Aorta (tissue), 5 donors: ENCODE data around the gene TCEA2. TPM values are rescaled to one million over a fixed set of nuclear protein-coding genes. Genes with fewer than 3 reads are reported as not detected.

Source experiments
- ATAC-seq: fragments of 200-7000 bp; cut with Tn5 transposase; one replicate; pipeline ENCODE4 v1.9.1; 2022; ENCODE audit warnings: moderate library complexity; ENCODE audit not compliant: low FRiP score
- DNase-seq, 2 donors: peaks; one replicate each; pipeline ENCODE4 v3.0.0-alpha.2; 2020
- H3K27ac ChIP-seq, 2 donors: one replicate each; pipeline ENCODE4 v1.5.1; 2013; ENCODE audit warnings: low read length in 2 of 2, mild to moderate bottlenecking in 2 of 2, moderate library complexity in 2 of 2, control low read depth in 1 of 2, inconsistent platforms in 1 of 2, low read depth in 1 of 2
- H3K27me3 ChIP-seq, 2 donors: one replicate each; pipeline ENCODE4 v1.6.1; 2013; ENCODE audit warnings: control low read depth in 1 of 2, low read length in 1 of 2, mild to moderate bottlenecking in 1 of 2, moderate library complexity in 1 of 2; ENCODE audit not compliant: insufficient read depth in 2 of 2, control insufficient read depth in 1 of 2
- H3K36me3 ChIP-seq, 2 donors: one replicate each; pipeline ENCODE4 v1.6.1; 2013; ENCODE audit warnings: control low read depth in 1 of 2, low read length in 1 of 2, mild to moderate bottlenecking in 1 of 2; ENCODE audit not compliant: insufficient read depth in 2 of 2, control insufficient read depth in 1 of 2
- H3K4me1 ChIP-seq, 2 donors: one replicate each; pipeline ENCODE4 v1.6.1; 2013; ENCODE audit warnings: low read length in 2 of 2, control low read depth in 1 of 2, mild to moderate bottlenecking in 1 of 2, moderate library complexity in 1 of 2; ENCODE audit not compliant: insufficient read depth in 2 of 2, control insufficient read depth in 1 of 2
- H3K4me3 ChIP-seq, 2 donors: one replicate each; pipeline ENCODE4 v1.5.1; 2013; ENCODE audit warnings: low read length in 2 of 2, control low read depth in 1 of 2, mild to moderate bottlenecking in 1 of 2
- H3K9me3 ChIP-seq: one replicate; pipeline ENCODE4 v1.6.1; 2013; ENCODE audit warnings: mild to moderate bottlenecking, low read length; ENCODE audit not compliant: control insufficient read depth
- WGBS, 2 donors: extraction: QIAGEN DNeasy Blood & Tissue Kit; methylation state at CpG; one replicate each; pipeline ENCODE4 v1.1.7; 2013; 5-methylcytosine and 5-hydroxymethylcytosine counted together
- intact Hi-C, 2 donors: fragments of 100-400 bp; cut with DNase I; formaldehyde crosslinking; loops; one replicate each; pipeline versions ENCODE4 v1.14.2 to v1.15.0; 2022
- microRNA-seq, 2 donors: library from miRNA; unstranded; fragments of <30 nt; microRNA quantifications; one replicate each; pipeline ENCODE4 v1.2.0, GENCODE V29; 2020
- polyA plus RNA-seq, 2 donors: library from polyadenylated mRNA; stranded (reverse); fragments of 200-250 nt; gene quantifications; one replicate each; pipeline ENCODE4 v1.2.3, GENCODE V29; 2013
- total RNA-seq, 2 donors: library from RNA; stranded (reverse); fragmentation: NEBNext Ultra II Directional; extraction: Animal tissue kit (Norgen Biotek cat#: 25700); gene quantifications; one replicate each; pipeline ENCODE4 v1.2.1, GENCODE V29; 2021
- donor health status: healthy with polysubstance abuse.
- donor health status: Bipolar disorder and iron deficiency.
- donor health status: DM: no; HTN: no; CAD: no.
- donor health status: DM: no; HTN: no; CAD: no.
- donor health status: DM: yes; HTN: yes; CAD: no.

The TCEA2 gene
- total and polyA plus RNA-seq, 4 donors: 26.2 to 80.1 (median 58.3) TPM

DNA sequence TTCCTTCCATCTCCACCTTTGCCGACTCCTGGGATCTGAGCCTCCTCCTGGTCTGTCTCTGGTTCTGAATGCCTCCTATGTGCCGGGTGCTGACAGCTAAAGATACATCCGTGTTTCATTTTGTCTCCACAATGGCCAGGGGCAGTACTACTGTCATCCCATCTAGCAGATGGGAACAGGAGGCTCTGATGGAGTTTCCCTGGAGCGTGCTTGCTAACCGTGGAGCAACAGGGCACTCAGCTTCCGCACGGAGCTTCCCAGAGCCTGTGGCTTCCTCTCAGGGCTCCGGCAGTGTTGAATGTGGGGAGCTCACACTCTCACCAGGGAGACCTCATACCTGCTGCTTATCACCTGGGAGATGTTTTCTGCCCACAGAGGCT, 56.3 kb downstream of the TCEA2 start:
- ATAC-seq: no peak
- DNase-seq: no peak
- Histone ChIP-seq H3K4me3 (no peak overlapping the region), H3K4me1 (no peaks in the 10 kb centered on the region), H3K27me3 (no peaks in the 10 kb centered on the region), H3K27ac (no peak overlapping the region), H3K36me3 (no peaks in the 10 kb centered on the region), H3K9me3 (no peaks in the 10 kb centered on the region)
- 78 to 82% methylated on average over 8 of the region's 8 CpGs for WGBS, 2 donors
- intact Hi-C loops: no loop called here

DNA sequence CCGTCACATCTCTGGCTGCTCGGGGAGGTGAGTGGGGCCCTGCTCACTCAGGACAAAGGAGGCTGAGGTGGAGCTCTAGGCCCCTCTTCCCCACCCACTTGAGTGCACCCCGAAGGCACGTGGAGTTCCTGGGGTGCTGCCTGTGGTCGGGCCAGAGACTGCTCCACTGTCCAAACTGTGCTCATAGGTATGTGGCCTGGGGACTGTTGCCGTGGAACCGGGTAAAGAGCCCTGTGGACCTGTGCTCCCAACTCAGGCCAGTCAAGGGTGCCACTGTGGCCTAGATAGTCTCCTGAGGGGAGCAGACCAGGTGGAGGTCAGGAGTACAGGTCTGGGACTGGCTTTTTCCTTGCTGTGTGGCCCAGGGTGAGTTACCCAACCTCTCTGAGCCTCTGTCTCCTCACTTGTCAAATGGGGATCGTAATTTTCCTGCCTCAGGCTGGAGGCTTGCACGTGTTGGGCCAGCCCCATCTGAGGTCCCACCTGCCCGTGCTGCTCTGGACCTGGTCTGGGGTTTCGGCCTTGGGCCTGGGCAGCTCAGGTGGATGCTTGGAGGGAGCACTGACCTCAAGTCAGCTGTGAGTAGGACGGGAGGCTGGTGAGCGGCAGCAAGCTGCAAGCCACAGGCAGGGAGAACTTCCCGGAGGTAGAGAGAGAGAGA, 56.8 kb downstream of the TCEA2 start:
- ATAC-seq: peak; percentile 26

DNA sequence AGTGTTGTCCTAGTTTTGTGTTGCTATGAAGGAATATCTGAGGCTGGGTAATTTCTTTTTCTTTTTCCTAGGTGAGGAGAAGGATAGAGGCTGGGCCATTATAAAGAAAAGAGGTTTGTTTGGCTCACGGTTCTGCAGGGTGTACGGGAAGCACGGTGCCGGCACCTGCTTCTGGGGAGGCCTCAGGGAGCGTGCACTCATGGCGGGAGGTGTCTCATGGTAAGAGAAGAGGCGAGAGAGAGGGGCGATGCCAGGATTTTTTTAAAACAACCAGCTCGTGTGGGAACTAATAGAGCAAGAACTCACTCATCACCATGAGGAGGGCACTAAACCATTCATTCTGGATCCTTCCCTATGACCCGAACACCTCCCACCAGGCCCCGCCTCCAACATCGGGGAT, 58.6 kb downstream of the TCEA2 start:
- intact Hi-C loops: loop anchor here in 1 of 2 donors (2.0 kb wide), 1 partner anchor 83 kb away; no protein-coding TSS in a partner anchor
- Histone ChIP-seq H3K36me3 (no peaks in the 10 kb centered on the region), H3K9me3 (no peaks in the 10 kb centered on the region), H3K4me1 (no peaks in the 10 kb centered on the region), H3K27me3 (no peaks in the 10 kb centered on the region), H3K27ac (no peak overlapping the region), H3K4me3 (no peak overlapping the region)
- DNase-seq (peak; percentile 13 to 53), ATAC-seq (no peak)
- WGBS, 2 donors: 77 to 82% methylated on average over 12 of the region's 12 CpGs

More for the DNA sequence above, 56.8 kb downstream of the TCEA2 start:
- intact Hi-C loops: loop anchor here (1.0 to 2.0 kb wide), 2 partner anchors 81 kb away; no protein-coding TSS in a partner anchor
- H3K9me3 ChIP-seq: no peaks in the 10 kb centered on the region
- no peak overlapping the region for H3K4me3 ChIP-seq
- WGBS, 2 donors: 61 to 62% methylated on average over 13 to 14 of the region's 14 CpGs
- no peak overlapping the region for H3K27ac ChIP-seq
- H3K4me1 ChIP-seq: no peaks in the 10 kb centered on the region
- peak; percentile 36 to 55 for DNase-seq
- no peaks in the 10 kb centered on the region for H3K27me3 ChIP-seq
- H3K36me3 ChIP-seq: no peaks in the 10 kb centered on the region

Small RNA genes lying within 50 kb of the gene (microRNA-seq; reads per million reads assigned to microRNA genes)
- 0 to 2.0 reads per million in 2 donors for gene MIR6813

Other genes with a start within 250 kb of the TCEA2 start
- 10 to 100 TPM; 17.4 to 22.7 TPM for gene ZBTB46, start 231.9 kb upstream of the TCEA2 start, total RNA-seq
- gene ZBTB46, start 231.9 kb upstream of the TCEA2 start, polyA plus RNA-seq: 1 to 10 TPM in 1 of 2 donors, under 1 TPM in 1; 0.50 to 2.1 TPM
- gene ABHD16B, start 201.7 kb upstream of the TCEA2 start, total RNA-seq: not detected
- under 1 TPM in 1 of 2 donors, not detected in 1; 0.38 TPM for gene ABHD16B, start 201.7 kb upstream of the TCEA2 start, polyA plus RNA-seq
- gene TPD52L2, start 197.9 kb upstream of the TCEA2 start, total RNA-seq: 100 to 1,000 TPM in 1 of 2 donors, 10 to 100 TPM in 1; 91.2 to 110 TPM
- gene TPD52L2, start 197.9 kb upstream of the TCEA2 start, polyA plus RNA-seq: 100 to 1,000 TPM in 1 of 2 donors, 10 to 100 TPM in 1; 89.8 to 112 TPM
- 10 to 100 TPM; 34.6 to 38.1 TPM for gene DNAJC5, start 168.1 kb upstream of the TCEA2 start, total RNA-seq
- gene DNAJC5, start 168.1 kb upstream of the TCEA2 start, polyA plus RNA-seq: 10 to 100 TPM; 16.2 to 17.2 TPM
- gene UCKL1, start 106.8 kb upstream of the TCEA2 start, total RNA-seq: 10 to 100 TPM; 27.2 to 39.5 TPM
- 10 to 100 TPM; 24.3 to 85.0 TPM for gene UCKL1, start 106.8 kb upstream of the TCEA2 start, polyA plus RNA-seq
- 10 to 100 TPM; 10.8 to 16.5 TPM for gene ZNF512B, start 93.3 kb upstream of the TCEA2 start, total RNA-seq
- gene ZNF512B, start 93.3 kb upstream of the TCEA2 start, polyA plus RNA-seq: 10 to 100 TPM in 1 of 2 donors, 1 to 10 TPM in 1; 1.5 to 10.8 TPM
- 1 to 10 TPM in 1 of 2 donors, under 1 TPM in 1; 0.84 to 4.1 TPM for gene SAMD10, start 83.6 kb upstream of the TCEA2 start, total RNA-seq
- 1 to 10 TPM; 1.8 to 2.0 TPM for gene SAMD10, start 83.6 kb upstream of the TCEA2 start, polyA plus RNA-seq
- gene PRPF6, start 82.1 kb upstream of the TCEA2 start, total RNA-seq: 10 to 100 TPM; 50.3 to 59.1 TPM
- 10 to 100 TPM; 20.9 to 53.3 TPM for gene PRPF6, start 82.1 kb upstream of the TCEA2 start, polyA plus RNA-seq
- gene C20orf204, start 27.0 kb upstream of the TCEA2 start, total RNA-seq: 1 to 10 TPM; 1.7 to 2.8 TPM
- gene C20orf204, start 27.0 kb upstream of the TCEA2 start, polyA plus RNA-seq: 1 to 10 TPM in 1 of 2 donors, not detected in 1; 2.1 TPM
- 100 to 1,000 TPM in 1 of 2 donors, 10 to 100 TPM in 1; 43.2 to 186 TPM for gene SOX18, start 13.6 kb upstream of the TCEA2 start, total RNA-seq
- gene SOX18, start 13.6 kb upstream of the TCEA2 start, polyA plus RNA-seq: 1 to 10 TPM; 1.3 to 2.6 TPM
- gene RGS19, start 16.3 kb downstream of the TCEA2 start, total RNA-seq: 10 to 100 TPM; 19.0 to 20.1 TPM
- 10 to 100 TPM; 10.8 to 23.8 TPM for gene RGS19, start 16.3 kb downstream of the TCEA2 start, polyA plus RNA-seq
- gene OPRL1, start 16.9 kb downstream of the TCEA2 start, total RNA-seq: 1 to 10 TPM in 1 of 2 donors, under 1 TPM in 1; 0.78 to 2.9 TPM
- gene OPRL1, start 16.9 kb downstream of the TCEA2 start, polyA plus RNA-seq: 1 to 10 TPM in 1 of 2 donors, under 1 TPM in 1; 0.72 to 1.1 TPM
- not detected for gene LKAAEAR1, start 21.2 kb downstream of the TCEA2 start, total RNA-seq
- not detected for gene LKAAEAR1, start 21.2 kb downstream of the TCEA2 start, polyA plus RNA-seq
- gene NPBWR2, start 44.4 kb downstream of the TCEA2 start, total RNA-seq: not detected
- not detected for gene NPBWR2, start 44.4 kb downstream of the TCEA2 start, polyA plus RNA-seq
- not detected for gene MYT1, start 101.3 kb downstream of the TCEA2 start, total RNA-seq
- not detected for gene MYT1, start 101.3 kb downstream of the TCEA2 start, polyA plus RNA-seq
- 10 to 100 TPM; 38.7 to 71.4 TPM for gene PCMTD2, start 192.6 kb downstream of the TCEA2 start, total RNA-seq
- 10 to 100 TPM; 14.9 to 50.2 TPM for gene PCMTD2, start 192.6 kb downstream of the TCEA2 start, polyA plus RNA-seq